Esophagus squamous epithelium (tissue), 4 donors: Measurements from ENCODE around the gene ACMSD.

Experiments used
- POLR2A ChIP-seq, 4 donors: fragments of 450-650 bp; IDR thresholded peaks; one replicate each; pipeline ENCODE4 v1.6.1; 2017; ENCODE audit warnings: antibody characterized with exemption in 4 of 4, mild to moderate bottlenecking in 4 of 4, moderate library complexity in 3 of 4
- TF ChIP-seq, protein P1 (sequence below), 6 experiments: fragments of 450-650 bp in 4 of 6; fragments of 200-600 bp in 2 of 6; sonication (generic) in 2 of 6; IDR thresholded peaks; one replicate each; pipeline ENCODE4 v1.5.1; 2016 to 2019; ENCODE audit warnings: antibody characterized with exemption in 6 of 6, mild to moderate bottlenecking in 4 of 6, moderate library complexity in 4 of 6

GRCh38 chr2:134934641-134935040 is 96.2 kb downstream of the ACMSD start:
- TF ChIP-seq, protein P1, sequence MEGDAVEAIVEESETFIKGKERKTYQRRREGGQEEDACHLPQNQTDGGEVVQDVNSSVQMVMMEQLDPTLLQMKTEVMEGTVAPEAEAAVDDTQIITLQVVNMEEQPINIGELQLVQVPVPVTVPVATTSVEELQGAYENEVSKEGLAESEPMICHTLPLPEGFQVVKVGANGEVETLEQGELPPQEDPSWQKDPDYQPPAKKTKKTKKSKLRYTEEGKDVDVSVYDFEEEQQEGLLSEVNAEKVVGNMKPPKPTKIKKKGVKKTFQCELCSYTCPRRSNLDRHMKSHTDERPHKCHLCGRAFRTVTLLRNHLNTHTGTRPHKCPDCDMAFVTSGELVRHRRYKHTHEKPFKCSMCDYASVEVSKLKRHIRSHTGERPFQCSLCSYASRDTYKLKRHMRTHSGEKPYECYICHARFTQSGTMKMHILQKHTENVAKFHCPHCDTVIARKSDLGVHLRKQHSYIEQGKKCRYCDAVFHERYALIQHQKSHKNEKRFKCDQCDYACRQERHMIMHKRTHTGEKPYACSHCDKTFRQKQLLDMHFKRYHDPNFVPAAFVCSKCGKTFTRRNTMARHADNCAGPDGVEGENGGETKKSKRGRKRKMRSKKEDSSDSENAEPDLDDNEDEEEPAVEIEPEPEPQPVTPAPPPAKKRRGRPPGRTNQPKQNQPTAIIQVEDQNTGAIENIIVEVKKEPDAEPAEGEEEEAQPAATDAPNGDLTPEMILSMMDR (IDR thresholded peaks at IDR 0.05), result no peak
- no peak for TF ChIP-seq POLR2A (IDR thresholded peaks at IDR 0.05)
